Aorta (tissue), 5 donors: ENCODE measurements around the gene ARFRP1. TPM values are rescaled to one million over a fixed set of nuclear protein-coding genes. Genes with fewer than 3 reads are reported as not detected.
A peak's percentile ranks its signal among the peaks of the same experiment; 100 is the strongest.
"Not testable (repeated sequence)": the region's sequence is repeated elsewhere in the genome, so short reads cannot be mapped to it uniquely, and the experiment has no call there.

ENCODE experiments used
- ATAC-seq: fragments of 200-7000 bp; cut with Tn5 transposase; one replicate; pipeline ENCODE4 v1.9.1; 2022; ENCODE audit warnings: moderate library complexity; ENCODE audit not compliant: low FRiP score
- DNase-seq, 2 donors: peaks; one replicate each; pipeline ENCODE4 v3.0.0-alpha.2; 2020
- H3K27ac ChIP-seq, 2 donors: one replicate each; pipeline ENCODE4 v1.5.1; 2013; ENCODE audit warnings: low read length in 2 of 2, mild to moderate bottlenecking in 2 of 2, moderate library complexity in 2 of 2, control low read depth in 1 of 2, inconsistent platforms in 1 of 2, low read depth in 1 of 2
- H3K27me3 ChIP-seq, 2 donors: one replicate each; pipeline ENCODE4 v1.6.1; 2013; ENCODE audit warnings: control low read depth in 1 of 2, low read length in 1 of 2, mild to moderate bottlenecking in 1 of 2, moderate library complexity in 1 of 2; ENCODE audit not compliant: insufficient read depth in 2 of 2, control insufficient read depth in 1 of 2
- H3K36me3 ChIP-seq, 2 donors: one replicate each; pipeline ENCODE4 v1.6.1; 2013; ENCODE audit warnings: control low read depth in 1 of 2, low read length in 1 of 2, mild to moderate bottlenecking in 1 of 2; ENCODE audit not compliant: insufficient read depth in 2 of 2, control insufficient read depth in 1 of 2
- H3K4me1 ChIP-seq, 2 donors: one replicate each; pipeline ENCODE4 v1.6.1; 2013; ENCODE audit warnings: low read length in 2 of 2, control low read depth in 1 of 2, mild to moderate bottlenecking in 1 of 2, moderate library complexity in 1 of 2; ENCODE audit not compliant: insufficient read depth in 2 of 2, control insufficient read depth in 1 of 2
- H3K4me3 ChIP-seq, 2 donors: one replicate each; pipeline ENCODE4 v1.5.1; 2013; ENCODE audit warnings: low read length in 2 of 2, control low read depth in 1 of 2, mild to moderate bottlenecking in 1 of 2
- H3K9me3 ChIP-seq: one replicate; pipeline ENCODE4 v1.6.1; 2013; ENCODE audit warnings: mild to moderate bottlenecking, low read length; ENCODE audit not compliant: control insufficient read depth
- WGBS, 2 donors: extraction: QIAGEN DNeasy Blood & Tissue Kit; methylation state at CpG; one replicate each; pipeline ENCODE4 v1.1.7; 2013; 5-methylcytosine and 5-hydroxymethylcytosine counted together
- intact Hi-C, 2 donors: fragments of 100-400 bp; cut with DNase I; formaldehyde crosslinking; loops; one replicate each; pipeline versions ENCODE4 v1.14.2 to v1.15.0; 2022
- polyA plus RNA-seq, 2 donors: library from polyadenylated mRNA; stranded (reverse); fragments of 200-250 nt; gene quantifications; one replicate each; pipeline ENCODE4 v1.2.3, GENCODE V29; 2013
- total RNA-seq, 2 donors: library from RNA; stranded (reverse); fragmentation: NEBNext Ultra II Directional; extraction: Animal tissue kit (Norgen Biotek cat#: 25700); gene quantifications; one replicate each; pipeline ENCODE4 v1.2.1, GENCODE V29; 2021
- donor health status: healthy with polysubstance abuse.
- donor health status: Bipolar disorder and iron deficiency.
- donor health status: DM: no; HTN: no; CAD: no.
- donor health status: DM: no; HTN: no; CAD: no.
- donor health status: DM: yes; HTN: yes; CAD: no.

Gene ARFRP1
- total and polyA plus RNA-seq, 4 donors = 28.9 to 76.2 (median 49.0) TPM

DNA sequence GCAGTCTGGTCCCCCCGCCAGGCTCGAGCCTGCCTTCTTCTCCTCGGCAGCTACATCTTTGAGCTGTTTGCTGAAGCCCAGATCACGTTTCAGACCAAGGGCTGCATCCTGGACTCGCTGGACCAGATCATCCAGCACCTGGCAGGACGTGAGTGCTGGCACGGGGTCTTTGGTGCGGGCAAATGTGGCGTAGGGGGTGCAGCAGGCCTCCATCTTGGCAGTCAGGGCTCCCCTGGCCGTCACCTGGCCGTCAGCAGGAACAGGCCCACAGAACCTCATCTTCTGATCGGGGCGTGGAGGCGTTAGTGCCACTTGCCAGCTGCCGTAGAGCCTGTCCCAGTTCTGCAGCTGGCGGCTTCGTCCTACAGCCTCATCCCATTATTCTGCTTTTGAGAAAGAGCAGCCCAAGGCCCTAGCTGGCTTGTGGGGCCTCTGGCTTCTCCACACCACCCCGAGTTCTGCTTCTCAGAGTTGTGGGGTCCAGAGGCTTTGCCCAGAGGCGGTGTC is 27.9 kb downstream of the ARFRP1 start:
- no peak for DNase-seq
- 94% methylated on average over 19 of the region's 19 CpGs for WGBS, 2 donors

DNA sequence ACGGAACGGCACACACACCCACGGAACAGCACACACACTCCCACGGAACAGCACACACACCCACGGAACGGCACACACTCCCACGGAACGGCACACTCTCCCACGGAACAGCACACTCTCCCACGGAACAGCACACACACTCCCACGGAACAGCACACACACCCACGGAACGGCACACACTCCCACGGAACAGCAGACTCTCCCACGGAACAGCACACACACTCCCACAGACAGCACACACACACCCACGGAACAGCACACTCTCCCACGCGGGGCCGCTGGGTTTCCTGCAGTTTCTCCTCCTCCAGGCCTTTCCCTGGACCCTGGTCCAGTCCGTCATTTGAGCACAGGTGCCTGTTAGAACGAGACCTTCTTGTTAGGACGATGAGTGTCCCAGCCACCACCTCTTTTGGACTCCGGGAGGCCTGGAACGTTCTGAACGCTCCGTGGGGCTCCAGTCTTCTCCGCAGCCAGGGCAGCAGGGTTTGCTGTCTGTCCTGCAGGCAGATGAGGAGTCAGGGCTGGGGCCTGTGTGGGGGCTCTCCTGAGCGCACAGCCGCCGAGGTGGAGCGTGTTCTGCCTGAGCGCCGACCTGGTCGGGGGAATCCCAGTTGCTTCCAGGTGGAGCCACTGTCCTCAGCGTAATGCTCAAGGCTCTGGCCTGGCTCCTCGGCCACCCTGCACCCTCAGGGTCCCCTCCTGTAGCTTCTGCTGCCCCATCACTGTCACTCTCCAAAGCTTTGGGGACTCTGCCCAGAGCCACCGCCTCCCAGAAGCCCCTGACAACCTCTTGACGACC is 28.9 kb downstream of the ARFRP1 start:
- intact Hi-C loops = no loop called here
- Histone ChIP-seq H3K4me1 (no peaks in the 10 kb centered on the region), H3K9me3 (no peaks in the 10 kb centered on the region), H3K36me3 (no peaks in the 10 kb centered on the region), H3K27me3 (no peaks in the 10 kb centered on the region), H3K27ac (no peak overlapping the region), H3K4me3 (no peak overlapping the region)
- WGBS, 2 donors = 89 to 90% methylated on average over 36 to 38 of the region's 38 CpGs
- DNase-seq (peak in 1 of 2 donors; percentile 45), ATAC-seq (no peak)

More for the DNA sequence above, 27.9 kb downstream of the ARFRP1 start:
- Histone ChIP-seq H3K27me3 (no peaks in the 10 kb centered on the region), H3K36me3 (no peaks in the 10 kb centered on the region), H3K4me1 (no peaks in the 10 kb centered on the region), H3K4me3 (no peak overlapping the region), H3K9me3 (no peaks in the 10 kb centered on the region), H3K27ac (no peak overlapping the region)
- no peak for ATAC-seq
- intact Hi-C loops = no loop called here

DNA sequence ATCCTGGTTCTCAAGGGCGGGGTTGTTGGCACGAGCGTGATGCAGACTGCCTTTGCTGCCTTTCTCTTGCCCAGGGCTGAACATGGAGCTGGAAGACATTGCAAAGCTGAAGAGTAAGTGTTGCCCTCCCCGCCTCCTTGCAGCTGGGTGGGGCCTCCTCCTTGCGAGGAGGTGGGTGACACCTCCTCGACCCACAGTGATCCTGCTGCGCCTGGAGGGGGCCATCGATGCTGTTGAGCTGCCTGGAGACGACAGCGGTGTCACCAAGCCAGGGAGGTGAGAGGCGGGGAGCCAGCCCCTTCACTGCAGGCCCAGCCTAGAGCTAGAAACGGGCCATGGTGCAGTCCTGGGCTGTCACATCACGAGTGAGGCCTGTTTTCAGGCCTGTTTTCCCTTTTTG is 29.7 kb downstream of the ARFRP1 start:
- ATAC-seq (no peak), DNase-seq (no peak)
- 88 to 92% methylated on average over 13 of the region's 13 CpGs for WGBS, 2 donors
- Histone ChIP-seq H3K4me3 (no peak overlapping the region), H3K9me3 (no peaks in the 10 kb centered on the region), H3K27ac (no peak overlapping the region), H3K36me3 (no peaks in the 10 kb centered on the region), H3K27me3 (no peaks in the 10 kb centered on the region), H3K4me1 (no peaks in the 10 kb centered on the region)
- intact Hi-C loops = no loop called here

DNA sequence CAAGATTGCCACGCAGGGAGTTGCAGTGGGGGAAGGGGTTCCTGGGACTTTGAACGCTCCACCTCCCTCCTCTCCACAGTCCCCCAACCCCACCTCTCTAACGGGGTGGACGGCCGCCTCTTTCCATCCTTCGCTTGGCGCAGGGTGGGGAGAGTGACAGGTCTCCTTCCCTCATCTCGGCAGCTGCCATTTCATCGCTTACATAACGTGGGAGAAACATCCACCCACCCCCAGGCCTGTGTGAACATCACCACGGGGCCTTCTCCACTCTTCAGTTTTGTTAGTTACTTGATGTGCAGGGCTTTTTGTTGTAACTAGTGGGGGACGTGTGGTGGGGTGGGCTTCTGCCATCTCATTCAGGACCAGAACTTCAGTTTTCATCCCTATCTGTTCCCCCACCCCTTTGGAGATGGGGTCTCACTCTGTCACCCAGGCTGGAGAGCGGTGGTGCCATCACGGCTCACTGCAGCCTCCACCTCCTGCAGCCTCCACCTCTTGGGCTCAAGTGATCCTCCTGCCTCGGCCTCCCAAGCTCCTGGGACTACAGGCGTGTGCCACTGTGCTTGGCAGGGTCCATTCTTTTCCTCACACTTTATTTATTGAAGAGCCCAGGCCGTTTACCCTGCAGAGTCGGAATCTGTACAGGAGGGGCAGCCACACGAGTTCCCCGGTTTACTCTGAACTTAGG is 32.0 kb downstream of the ARFRP1 start:
- Histone ChIP-seq H3K27me3 (no peaks in the 10 kb centered on the region), H3K9me3 (no peaks in the 10 kb centered on the region), H3K27ac (no peak overlapping the region), H3K36me3 (no peaks in the 10 kb centered on the region), H3K4me3 (no peak overlapping the region), H3K4me1 (no peaks in the 10 kb centered on the region)
- DNase-seq = no peak
- intact Hi-C loops = no loop called here
- WGBS, 2 donors = 94 to 95% methylated on average over 20 of the region's 20 CpGs
- ATAC-seq = no peak

DNA sequence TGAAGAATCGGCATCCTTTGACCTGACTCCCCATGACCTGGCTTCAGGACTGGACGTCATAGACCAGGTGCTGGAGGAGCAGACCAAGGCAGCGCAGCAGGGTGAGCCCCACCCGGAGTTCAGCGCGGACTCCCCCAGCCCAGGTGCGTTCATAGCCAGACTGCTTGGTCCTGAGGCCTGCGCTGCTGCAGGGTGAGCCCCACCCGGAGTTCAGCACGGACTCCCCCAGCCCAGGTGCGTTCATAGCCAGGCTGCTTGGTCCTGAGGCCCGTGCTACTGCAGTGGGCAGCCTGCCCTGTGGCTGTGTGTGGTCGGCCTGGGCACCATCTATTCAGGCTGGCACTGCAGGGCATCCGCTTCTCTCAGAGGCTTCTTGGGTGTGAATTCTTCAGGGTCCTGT is 33.8 kb downstream of the ARFRP1 start:
- intact Hi-C loops = no loop called here
- no peak for ATAC-seq
- no peak for DNase-seq
- Histone ChIP-seq H3K36me3 (no peaks in the 10 kb centered on the region), H3K27ac (no peak overlapping the region), H3K9me3 (no peaks in the 10 kb centered on the region), H3K4me3 (no peak overlapping the region), H3K27me3 (no peaks in the 10 kb centered on the region), H3K4me1 (no peaks in the 10 kb centered on the region)
- WGBS, 2 donors = 96 to 99% methylated on average over 14 of the region's 14 CpGs

DNA sequence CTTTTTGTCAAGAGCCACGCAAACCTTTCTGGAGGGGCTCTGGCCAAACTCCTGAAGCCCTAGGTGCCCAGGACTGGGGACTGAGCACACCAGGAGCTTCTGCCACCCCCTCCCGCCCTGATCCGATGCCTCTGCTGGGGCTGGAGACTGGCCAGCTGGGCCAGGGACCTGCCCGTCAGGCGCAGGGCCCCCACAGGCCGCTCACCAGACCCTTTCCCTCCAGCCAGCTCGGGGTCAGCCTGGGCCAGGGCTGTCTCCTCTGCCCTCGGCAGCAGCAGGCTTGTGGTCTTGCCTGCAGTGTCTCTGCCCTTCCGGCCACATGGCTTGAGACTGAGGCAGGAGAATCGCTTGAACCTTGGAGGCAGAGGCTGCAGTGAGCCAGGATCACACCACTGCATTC is 35.1 kb downstream of the ARFRP1 start:
- H3K27me3 ChIP-seq = no peaks in the 10 kb centered on the region
- ATAC-seq (no peak), DNase-seq (no peak)
- H3K9me3 ChIP-seq = no peaks in the 10 kb centered on the region
- H3K4me3 ChIP-seq = no peak overlapping the region
- no peaks in the 10 kb centered on the region for H3K36me3 ChIP-seq
- H3K4me1 ChIP-seq = no peaks in the 10 kb centered on the region
- WGBS, 2 donors = 89 to 94% methylated on average over 9 to 10 of the region's 10 CpGs
- no peak overlapping the region for H3K27ac ChIP-seq
- intact Hi-C loops = no loop called here

DNA sequence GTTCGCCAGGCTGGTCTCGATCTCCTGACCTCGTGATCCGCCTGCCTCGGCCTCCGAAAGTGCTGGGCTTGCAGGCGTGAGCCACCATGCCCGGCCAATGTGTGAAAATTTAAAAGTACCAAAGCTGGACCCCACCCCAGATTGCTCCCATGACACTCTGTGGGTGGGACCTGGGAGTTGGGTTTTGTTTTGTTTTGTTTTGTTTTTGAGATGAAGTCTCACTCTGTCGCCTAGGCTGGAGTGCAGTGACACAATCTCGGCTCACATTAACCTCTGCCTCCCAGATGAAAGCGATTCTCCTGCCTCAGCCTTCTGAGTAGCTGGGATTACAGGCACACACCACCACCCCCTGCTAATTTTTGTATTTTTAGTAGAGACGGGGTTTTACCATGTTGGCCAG is 36.1 kb downstream of the ARFRP1 start:
- H3K4me3 ChIP-seq, DNase-seq, intact Hi-C loops, H3K36me3 ChIP-seq, H3K4me1 ChIP-seq, H3K9me3 ChIP-seq, H3K27me3 ChIP-seq, ATAC-seq, H3K27ac ChIP-seq: not testable (repeated sequence)
- 96% methylated on average over 12 of the region's 12 CpGs for WGBS, 2 donors

DNA sequence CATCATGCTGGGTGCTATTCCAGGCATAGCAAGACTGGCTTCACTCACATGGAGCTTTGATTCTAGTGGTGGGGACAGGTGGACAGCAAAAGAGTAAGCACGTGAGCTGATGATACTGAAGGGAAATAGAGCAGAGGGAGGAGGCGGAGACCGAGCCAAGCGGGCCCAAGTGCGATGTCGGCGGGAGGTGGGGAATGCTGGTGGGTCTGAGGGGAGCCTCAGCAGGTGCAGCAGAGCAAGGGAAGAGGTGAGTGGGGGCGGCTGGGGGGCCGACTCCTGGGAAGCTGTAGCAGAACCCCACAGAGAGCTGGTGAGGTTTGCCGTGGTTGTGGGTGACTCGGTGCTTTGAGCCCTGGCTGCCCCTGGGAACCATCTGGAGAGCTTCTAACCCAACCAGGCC is 39.4 kb downstream of the ARFRP1 start:
- Histone ChIP-seq H3K9me3 (no peaks in the 10 kb centered on the region), H3K4me3 (no peak overlapping the region), H3K4me1 (no peaks in the 10 kb centered on the region), H3K27ac (no peak overlapping the region), H3K36me3 (peaks cover 0 to 4% of the 10 kb centered on the region in 2 donors), H3K27me3 (no peaks in the 10 kb centered on the region)
- WGBS, 2 donors = 94 to 95% methylated on average over 11 of the region's 11 CpGs
- DNase-seq = no peak
- intact Hi-C loops = no loop called here
- no peak for ATAC-seq

DNA sequence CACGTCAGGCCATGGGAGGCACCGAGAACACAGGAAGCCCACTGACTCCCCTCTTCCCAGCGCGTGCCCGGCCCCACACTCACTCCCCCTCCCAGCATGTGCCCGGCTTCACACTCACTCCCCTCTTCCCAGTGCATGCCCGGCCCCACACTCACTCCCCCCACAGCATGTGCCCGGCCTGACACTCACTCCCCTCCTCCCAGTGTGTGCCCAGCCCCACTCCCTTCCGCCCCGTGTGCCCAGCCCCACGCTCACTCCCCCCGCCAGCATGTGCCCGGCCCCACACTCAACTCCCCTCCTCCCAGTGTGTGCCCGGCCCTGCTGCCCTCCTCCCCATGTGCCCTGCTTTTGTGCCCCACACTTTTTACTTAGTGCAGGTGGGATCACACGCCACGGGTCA is 39.9 kb downstream of the ARFRP1 start:
- H3K36me3 ChIP-seq = peaks cover 0 to 4% of the 10 kb centered on the region in 2 donors
- H3K27me3 ChIP-seq = no peaks in the 10 kb centered on the region
- H3K4me3 ChIP-seq = no peak overlapping the region
- DNase-seq (no peak), ATAC-seq (no peak)
- WGBS, 2 donors = 92 to 93% methylated on average over 16 of the region's 16 CpGs
- intact Hi-C loops = no loop called here
- no peak overlapping the region for H3K27ac ChIP-seq
- no peaks in the 10 kb centered on the region for H3K9me3 ChIP-seq
- no peaks in the 10 kb centered on the region for H3K4me1 ChIP-seq
